Measurements from ENCODE around the gene RFESD. TPM values are rescaled to one million over a fixed set of nuclear protein-coding genes. Genes with fewer than 3 reads are reported as not detected.

RFESD gene
- total RNA-seq: 2.5 and 3.9 TPM in 2 replicates

GRCh38 chr5:95646569-95647431 is at the start of gene RFESD:
Gene RFESD, plus strand, starts transcription at chr5:95646777. Its CDS starts 5,495 bp downstream, at chr5:95652272.

GRCh38 chr5:95620030-95620869 is 26.3 kb upstream of the RFESD start, which contains the start of gene GPR150:
Gene GPR150, plus strand, starts transcription at chr5:95620087. Its CDS starts 189 bp downstream, at chr5:95620276.

GRCh38 chr5:95682891-95683290 is 36.3 kb downstream of the RFESD start, which contains the start of gene SPATA9:
Gene SPATA9, minus strand, starts transcription at chr5:95682991. Its CDS starts 137 bp downstream, at chr5:95682854.

Other genes with a start within 250 kb of the RFESD start
- gene SKIC3, start 91.8 kb upstream of the RFESD start, total RNA-seq: 83.4 and 100 TPM in 2 replicates
- 8.2 and 9.7 TPM in 2 replicates for gene ARSK, start 91.7 kb upstream of the RFESD start, total RNA-seq
- gene GPR150, start 26.7 kb upstream of the RFESD start, total RNA-seq: not detected in 2 replicates
- 0.22 and 2.0 TPM in 2 replicates for gene SPATA9, start 36.2 kb downstream of the RFESD start, total RNA-seq
- gene RHOBTB3, start 84.6 kb downstream of the RFESD start, total RNA-seq: 368 and 392 TPM in 2 replicates
- 78.1 and 161 TPM in 2 replicates for gene GLRX, start 175.9 kb downstream of the RFESD start, total RNA-seq

All from placental epithelial cell (primary cell).